Lower leg skin (tissue), 3 donors: ENCODE measurements around the gene KCNJ15.

Experiments
- POLR2A ChIP-seq, 2 donors: fragments of 450-650 bp; IDR thresholded peaks; one replicate each; pipeline ENCODE4 v1.6.1; 2016 to 2017; ENCODE audit warnings: antibody characterized with exemption in 2 of 2, mild to moderate bottlenecking in 1 of 2, moderate library complexity in 1 of 2
- TF ChIP-seq, protein P1 (sequence below), 3 donors: fragments of 450-650 bp; IDR thresholded peaks; one replicate each; pipeline ENCODE4 v1.5.1; 2016; ENCODE audit warnings: antibody characterized with exemption in 3 of 3, mild to moderate bottlenecking in 3 of 3, moderate library complexity in 2 of 3

DNA sequence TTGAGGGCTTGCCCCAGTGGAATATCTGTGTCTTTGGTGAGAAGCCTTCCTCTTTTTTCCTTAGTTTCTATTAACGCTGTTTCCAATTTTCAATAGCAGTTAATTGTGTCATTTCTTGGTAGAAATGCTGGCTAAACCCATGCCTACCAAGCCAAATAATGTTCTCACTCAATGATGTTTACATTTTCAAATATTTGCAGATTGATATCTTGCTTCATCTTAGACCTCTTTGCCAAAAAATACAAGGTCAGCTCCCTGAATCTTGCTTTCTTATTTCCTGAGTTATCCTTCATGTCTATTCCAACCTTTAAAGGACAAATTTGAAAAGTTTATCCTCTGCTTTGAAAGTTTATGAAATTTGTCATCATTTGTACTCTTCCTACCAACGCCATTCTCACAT lies 5.1 kb downstream of the KCNJ15 start:
- TF ChIP-seq POLR2A (IDR thresholded peaks at IDR 0.05), result no peak
- TF ChIP-seq, protein P1, sequence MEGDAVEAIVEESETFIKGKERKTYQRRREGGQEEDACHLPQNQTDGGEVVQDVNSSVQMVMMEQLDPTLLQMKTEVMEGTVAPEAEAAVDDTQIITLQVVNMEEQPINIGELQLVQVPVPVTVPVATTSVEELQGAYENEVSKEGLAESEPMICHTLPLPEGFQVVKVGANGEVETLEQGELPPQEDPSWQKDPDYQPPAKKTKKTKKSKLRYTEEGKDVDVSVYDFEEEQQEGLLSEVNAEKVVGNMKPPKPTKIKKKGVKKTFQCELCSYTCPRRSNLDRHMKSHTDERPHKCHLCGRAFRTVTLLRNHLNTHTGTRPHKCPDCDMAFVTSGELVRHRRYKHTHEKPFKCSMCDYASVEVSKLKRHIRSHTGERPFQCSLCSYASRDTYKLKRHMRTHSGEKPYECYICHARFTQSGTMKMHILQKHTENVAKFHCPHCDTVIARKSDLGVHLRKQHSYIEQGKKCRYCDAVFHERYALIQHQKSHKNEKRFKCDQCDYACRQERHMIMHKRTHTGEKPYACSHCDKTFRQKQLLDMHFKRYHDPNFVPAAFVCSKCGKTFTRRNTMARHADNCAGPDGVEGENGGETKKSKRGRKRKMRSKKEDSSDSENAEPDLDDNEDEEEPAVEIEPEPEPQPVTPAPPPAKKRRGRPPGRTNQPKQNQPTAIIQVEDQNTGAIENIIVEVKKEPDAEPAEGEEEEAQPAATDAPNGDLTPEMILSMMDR (IDR thresholded peaks at IDR 0.05), result no peak
